K562 (cell line): ENCODE results near the gene CCT3. TPM values are rescaled to one million over a fixed set of nuclear protein-coding genes. Genes with fewer than 3 reads are reported as not detected.

ENCODE experiments used
- ATAC-seq: fragments of 200-7000 bp; cut with Tn5 transposase; 3 replicates; pipeline ENCODE4 v1.9.1; 2020; ENCODE audit warnings: moderate library complexity
- BruUV-seq: library from RNA; stranded (reverse); fragments of 400-500 nt; replicated peaks from 2 replicates; lab custom pipeline; 2021; lab: Mats Ljungman, UMichigan
- CTCF ChIA-PET: fragments of 300-600 bp; formaldehyde crosslinking; extraction: SDS; loops from one replicate; lab custom pipeline; 2021; ENCODE audit warnings: low intra/inter-chr PET ratio; lab: Yijun Ruan, JAX
- POLR2A ChIA-PET: fragments of 300-600, 350-650 bp; sonication (Branson Sonifier 250); formaldehyde crosslinking; extraction: SDS; loops from one replicate; lab custom pipeline; 2021; ENCODE audit warnings: antibody characterized with exemption, inconsistent platforms; lab: Yijun Ruan, JAX
- DNase-seq, 4 experiments: peaks; one replicate each; pipeline versions ENCODE4 v3.0.0 to v3.0.0-alpha.2; 2011 to 2018; ENCODE audit warnings: low spot score in 3 of 4, mixed read lengths in 3 of 4; ENCODE audit errors: extremely low read depth in 1 of 4
- FAIRE-seq: peaks from 2 replicates; lab custom pipeline; 2011; peaks lifted over from hg19 to GRCh38; lab: Jason Lieb, UNC
- H2AFZ ChIP-seq: 2 replicates; pipeline ENCODE4 v1.6.0; 2011; ENCODE audit warnings: low read depth, low read length, control low read depth, inconsistent platforms
- H3K27ac ChIP-seq: fragments of 200-600 bp; 3 replicates; pipeline ENCODE4 v1.8.0; 2011; ENCODE audit warnings: low read depth, mild to moderate bottlenecking, control low read depth, inconsistent platforms, low read length, moderate library complexity, mixed read lengths; ENCODE audit errors: extremely low read depth
- H3K27me3 ChIP-seq, 2 experiments: fragments of 300-600 bp in 1 of 2; 2 replicates in 1 of 2; 3 replicates in 1 of 2; pipeline versions ENCODE4 v1.6.0 to v1.8.0; 2011; ENCODE audit warnings: inconsistent platforms in 2 of 2, low read length in 2 of 2, mild to moderate bottlenecking in 1 of 2, mixed read lengths in 1 of 2, moderate library complexity in 1 of 2; ENCODE audit not compliant: control insufficient read depth in 2 of 2, insufficient read depth in 2 of 2
- H3K36me3 ChIP-seq: fragments of 300-600 bp; 3 replicates; pipeline ENCODE4 v1.8.0; 2011; ENCODE audit warnings: mild to moderate bottlenecking, low read length, inconsistent platforms; ENCODE audit not compliant: control insufficient read depth, insufficient read depth
- H3K4me1 ChIP-seq, 2 experiments: fragments of 200-600 bp in 1 of 2; replicated peaks in 1 of 2; 2 replicates in 1 of 2; 3 replicates in 1 of 2; pipeline versions ENCODE4 v1.5.1 to v1.8.0; 2011; ENCODE audit warnings: inconsistent platforms in 2 of 2, low read length in 2 of 2, mild to moderate bottlenecking in 1 of 2, mixed read lengths in 1 of 2, moderate library complexity in 1 of 2; ENCODE audit not compliant: control insufficient read depth in 2 of 2, insufficient read depth in 2 of 2
- H3K4me2 ChIP-seq: 2 replicates; pipeline ENCODE4 v1.6.1; 2011; ENCODE audit warnings: low read length, control low read depth, inconsistent platforms, mixed read lengths; ENCODE audit not compliant: insufficient read depth
- H3K4me3 ChIP-seq: fragments of 200-600 bp; sonication (generic), shearing (Covaris generic); 2 replicates; pipeline ENCODE4 v1.5.1; 2016; ENCODE audit warnings: control low read depth, inconsistent platforms
- H3K79me2 ChIP-seq: fragments of 200-600 bp; 3 replicates; pipeline ENCODE4 v1.8.0; 2011; ENCODE audit warnings: low read length, inconsistent platforms; ENCODE audit not compliant: control insufficient read depth, insufficient read depth
- H3K9ac ChIP-seq, 2 experiments: 2 replicates each; pipeline versions ENCODE4 v1.6.0 to v1.6.1; 2011; ENCODE audit warnings: low read depth in 2 of 2, low read length in 2 of 2, control low read depth in 1 of 2, inconsistent platforms in 1 of 2, mild to moderate bottlenecking in 1 of 2, mixed read lengths in 1 of 2; ENCODE audit not compliant: insufficient read depth in 1 of 2
- H3K9me1 ChIP-seq: one replicate; pipeline ENCODE4 v1.6.0; 2011; ENCODE audit warnings: inconsistent platforms, mild to moderate bottlenecking, low read length, moderate library complexity; ENCODE audit not compliant: control insufficient read depth, insufficient read depth
- H3K9me3 ChIP-seq: replicated peaks from 2 replicates; pipeline ENCODE4 v1.5.1; 2011; ENCODE audit warnings: low read depth, low read length, inconsistent platforms; ENCODE audit not compliant: control insufficient read depth, insufficient read depth
- H4K20me1 ChIP-seq: replicated peaks from 2 replicates; pipeline ENCODE4 v1.6.1; 2011; ENCODE audit warnings: low read length, inconsistent platforms, mixed read lengths; ENCODE audit not compliant: control insufficient read depth, insufficient read depth
- ARNT ChIP-seq, 2 experiments: fragments of 450-650 bp; IDR thresholded peaks; 2 replicates each; pipeline ENCODE4 v1.6.1; 2016; ENCODE audit warnings: mild to moderate bottlenecking in 1 of 2
- CBFA2T2 ChIP-seq: fragments of 450-650 bp; conservative IDR thresholded peaks from 2 replicates; pipeline ENCODE4 v1.6.1; 2017; ENCODE audit warnings: mild to moderate bottlenecking
- FOXP1 ChIP-seq: sonication (generic); formaldehyde crosslinking; IDR thresholded peaks from 2 replicates; pipeline ENCODE4 v1.8.0; 2022; ENCODE audit warnings: mild to moderate bottlenecking, missing genetic modification reagents
- HLTF ChIP-seq: fragments of 450-650 bp; IDR thresholded peaks from 2 replicates; pipeline ENCODE4 v1.6.1; 2016
- IFI16 ChIP-seq: fragments of 250-450 bp; sonication (Bioruptor Pico); IDR thresholded peaks from 2 replicates; pipeline ENCODE4 v2.1.2; 2022; ENCODE audit warnings: mild to moderate bottlenecking, inconsistent platforms
- PBX2 ChIP-seq, 2 experiments: IDR thresholded peaks in 1 of 2; conservative IDR thresholded peaks in 1 of 2; 2 replicates each; pipeline ENCODE4 v1.6.1; 2016; ENCODE audit warnings: low read depth in 2 of 2, mild to moderate bottlenecking in 1 of 2, missing compliant biosample characterization in 1 of 2, missing genetic modification characterization in 1 of 2, moderate library complexity in 1 of 2
- PCBP1 ChIP-seq: fragments of 200-400 bp; formaldehyde crosslinking; IDR thresholded peaks from 2 replicates; pipeline ENCODE4 v1.6.1; 2018; ENCODE audit warnings: mild to moderate bottlenecking, low read depth, low read length; ENCODE audit not compliant: poor library complexity, severe bottlenecking
- PCBP2 ChIP-seq: fragments of 200-400 bp; formaldehyde crosslinking; IDR thresholded peaks from 2 replicates; pipeline ENCODE4 v1.6.1; 2018; ENCODE audit warnings: low read length, low read depth, mild to moderate bottlenecking, moderate library complexity; ENCODE audit not compliant: poor library complexity, severe bottlenecking
- SNIP1 ChIP-seq: fragments of 450-650 bp; IDR thresholded peaks from 2 replicates; pipeline ENCODE4 v1.7.1; 2017; ENCODE audit warnings: low read depth, mild to moderate bottlenecking
- STAT5A ChIP-seq: IDR thresholded peaks from 2 replicates; pipeline ENCODE4 v1.6.1; 2012; ENCODE audit warnings: low read length, inconsistent platforms, borderline replicate concordance
- TOE1 ChIP-seq, 2 experiments: fragments of 450-650 bp in 1 of 2; sonication (generic) in 1 of 2; formaldehyde crosslinking in 1 of 2; IDR thresholded peaks; 2 replicates each; pipeline versions ENCODE4 v1.7.1 to v1.8.0; 2016 to 2022; ENCODE audit warnings: borderline replicate concordance in 2 of 2, mild to moderate bottlenecking in 2 of 2, antibody characterized with exemption in 1 of 2, inconsistent platforms in 1 of 2, low read depth in 1 of 2, missing genetic modification reagents in 1 of 2, moderate library complexity in 1 of 2
- ZFP36 ChIP-seq: fragments of 150-350 bp; IDR thresholded peaks from 2 replicates; pipeline ENCODE4 v1.6.1; 2018; ENCODE audit warnings: low read length, low read depth; ENCODE audit not compliant: partially characterized antibody
- ZNF282 ChIP-seq: sonication (generic); formaldehyde crosslinking; IDR thresholded peaks from 2 replicates; pipeline ENCODE4 v1.8.1; 2023; ENCODE audit warnings: missing genetic modification reagents
- in situ Hi-C: fragments of 300-500 bp; cut with MboI; formaldehyde crosslinking; loops from 4 replicates; pipeline ENCODE4 v1.15.0; 2018; ENCODE audit warnings: inconsistent platforms, mixed read lengths
- intact Hi-C: fragments of 100-400 bp; cut with micrococcal nuclease; formaldehyde crosslinking; loops from 2 replicates; pipeline ENCODE4 v1.14.2; 2022
- polyA plus RNA-seq, 8 experiments: library from polyadenylated mRNA; depleted of rRNA in 4 of 8; stranded (reverse) in 5 of 8; unstranded in 3 of 8; fragments of >200 nt; fragmentation: Nextera tagmentation in 2 of 8; fragmentation: Illumina TruSeq in 1 of 8; extraction: Ambion mirVana in 2 of 8; extraction: Trizol in 1 of 8; gene quantifications; 2 replicates each; pipeline versions ENCODE4 v1.2.1 to v1.2.3, GENCODE V29; 2011 to 2014; ENCODE audit warnings: inconsistent platforms in 1 of 8, missing spikeins in 1 of 8
- total RNA-seq, 7 experiments: library from RNA; depleted of rRNA in 6 of 7; stranded (reverse); fragments of >200 nt in 6 of 7; fragmentation: Illumina TruSeq in 2 of 7; extraction: Trizol in 2 of 7; gene quantifications; 2 replicates each; pipeline versions ENCODE4 v1.2.1 to v1.2.3, GENCODE V29; 2011 to 2021; ENCODE audit warnings: low replicate concordance in 1 of 7

CCT3 gene
- total and polyA plus RNA-seq, 9 of the 15 experiments (the other 6 are each of a cell fraction or from before 2014, with no cell fraction given): 475 to 1,167 (median 610) TPM

DNA sequence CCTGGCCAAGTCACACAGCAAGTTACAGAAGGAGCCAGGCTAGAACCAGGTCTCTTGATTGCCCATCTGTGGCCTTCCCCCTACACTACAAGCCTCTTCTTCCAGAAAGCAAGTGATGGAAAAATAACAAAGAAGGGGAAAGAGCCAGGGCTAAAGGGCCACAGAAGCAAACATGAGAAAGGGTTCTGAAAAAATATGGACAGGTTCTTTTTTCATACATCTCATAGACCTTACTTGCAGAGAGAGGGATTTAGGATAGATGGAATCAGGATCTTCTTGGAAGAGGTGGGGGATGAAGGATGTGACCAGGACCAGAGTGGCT is 34.1 kb upstream of the CCT3 start:
- H3K79me2 ChIP-seq: no peaks in the 10 kb centered on the region
- H2AFZ ChIP-seq: no peak overlapping the region
- in situ Hi-C loops (no loop called here), intact Hi-C loops (no loop called here)
- TF ChIP-seq PBX2 (CRISPR knock-in tag; IDR thresholded peaks at IDR 0.05; ENCODE audit: low read depth) (no peak), PBX2 (tag; conservative IDR thresholded peaks at IDR 0.05; ENCODE audit: low read depth) (no peak), PCBP2 (no peak), IFI16 (CRISPR knock-in tag) (no peak), HLTF (no peak), SNIP1 (no peak), STAT5A (no peak), ZNF282 (CRISPR knock-in tag) (no peak), PCBP1 (no peak), ARNT (IDR thresholded peaks at IDR 0.05) (no peak), TOE1 (IDR thresholded peaks at IDR 0.05; ENCODE audit: borderline replicate concordance) (peak; percentile 24; the same call in 1 of the 2 replicates), TOE1 (CRISPR knock-in tag; IDR thresholded peaks at IDR 0.05; ENCODE audit: borderline replicate concordance, low read depth) (no peak), ZFP36 (peak; percentile 23), FOXP1 (CRISPR knock-in tag) (no peak), CBFA2T2 (peak; percentile 29; the same call in 1 of the 2 replicates)
- H3K27me3 ChIP-seq: peaks cover 0 to 15% of the 10 kb centered on the region in 2 experiments; a peak in 4 of 5 replicates
- H3K9me3 ChIP-seq: no peaks in the 10 kb centered on the region
- no peaks in the 10 kb centered on the region for H4K20me1 ChIP-seq
- no peak overlapping the region for H3K27ac ChIP-seq
- DNase-seq (no peak), FAIRE-seq (no peak), ATAC-seq (no peak)
- H3K4me2 ChIP-seq: no peak overlapping the region
- H3K36me3 ChIP-seq: no peaks in the 10 kb centered on the region
- H3K9me1 ChIP-seq: no peaks in the 10 kb centered on the region
- no peak overlapping the region for H3K4me3 ChIP-seq
- CTCF ChIA-PET: no interaction called here
- POLR2A ChIA-PET: interaction anchor here (1.1 kb wide), 1 partner anchor 9 kb away, joined by 5 read pairs; no protein-coding TSS in a partner anchor
- BruUV-seq: no TSS peak
- peaks cover 0 to 20% of the 10 kb centered on the region in 2 experiments; a peak in 3 of 5 replicates for H3K4me1 ChIP-seq
- H3K9ac ChIP-seq: no peak overlapping the region
